GM19452 (cell line): ENCODE results near the gene SSX4.
"Not testable (repeated sequence)": the region's sequence is repeated elsewhere in the genome, so short reads cannot be mapped to it uniquely, and the experiment has no call there.

Experiments used
- ATAC-seq: cut with Tn5 transposase; IDR thresholded peaks from one replicate; pipeline ENCODE4 v1.9.1; 2021; ENCODE audit not compliant: unreplicated experiment

SSX4 gene

GRCh38 chrX:48383239-48383638 lies at the start of gene SSX4:
Gene SSX4, plus strand, starts transcription at chrX:48383539. Its CDS starts 515 bp downstream, at chrX:48384054.
- ATAC-seq = not testable (repeated sequence)

GRCh38 chrX:48346059-48346458 lies 37.3 kb upstream of the SSX4 start:
- ATAC-seq = not testable (repeated sequence)

DNA sequence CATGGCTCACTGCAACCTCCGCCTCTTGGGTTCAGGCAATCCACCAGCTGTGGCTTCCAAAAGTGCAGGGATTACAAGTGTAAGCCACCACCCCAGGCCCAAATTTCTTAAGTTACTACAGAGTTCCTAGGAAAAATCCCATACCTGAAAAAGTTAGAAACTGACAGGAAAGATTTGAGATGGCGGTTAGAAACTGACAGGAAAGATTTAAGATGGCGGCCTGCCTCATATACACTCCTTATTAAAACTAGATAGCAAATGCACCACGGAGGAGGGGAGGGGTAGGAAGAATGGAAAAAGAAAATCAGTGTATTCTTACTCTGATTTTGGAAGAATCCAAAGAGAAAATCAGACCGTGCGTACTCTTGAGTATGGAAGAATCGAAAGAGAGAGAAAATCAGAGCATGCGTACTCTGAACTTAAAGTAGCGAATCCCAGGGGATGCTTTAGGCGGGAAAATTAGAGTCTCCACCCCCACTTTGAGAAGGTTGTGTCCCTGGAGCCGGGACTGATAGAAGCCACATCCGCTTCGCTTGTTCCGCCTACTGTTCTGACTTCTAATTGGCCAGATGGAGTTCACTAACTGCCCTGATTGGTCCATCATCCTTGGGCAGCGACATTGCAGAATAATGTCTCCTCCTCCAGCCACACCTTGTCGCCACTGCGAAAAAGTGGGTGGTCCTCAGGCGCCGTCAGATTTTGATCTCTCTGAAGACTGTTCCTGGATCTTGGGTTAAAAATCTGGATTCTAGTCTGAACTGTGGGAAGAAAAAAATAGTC lies 26.8 kb upstream of the SSX4 start, which contains the start of gene SSX3:
Gene SSX3, minus strand, starts transcription at position 389 of the 780 bp plus-strand sequence. CDS start 1,454 bp downstream, outside the sequence.
- not testable (repeated sequence) for ATAC-seq

DNA sequence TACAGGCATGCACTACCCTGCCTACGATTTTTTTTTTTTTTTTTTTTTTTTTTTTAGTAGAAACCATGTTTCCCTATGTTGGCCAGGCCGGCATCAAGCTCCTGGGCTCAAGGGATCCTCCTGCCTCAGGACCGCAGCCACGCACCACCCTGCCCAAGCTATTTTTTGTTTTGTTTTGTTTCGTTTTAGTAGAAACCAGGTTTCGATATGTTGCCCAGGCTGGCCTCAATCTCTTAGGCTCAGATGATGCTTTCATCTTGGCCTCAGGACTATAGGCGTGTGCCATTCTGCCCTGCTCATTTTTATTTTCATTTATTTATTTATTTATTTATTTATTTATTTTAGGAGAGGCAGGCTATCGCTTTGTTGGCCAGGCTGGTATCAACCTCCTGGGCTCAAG lies 25.7 kb upstream of the SSX4 start:
- ATAC-seq = no peak

DNA sequence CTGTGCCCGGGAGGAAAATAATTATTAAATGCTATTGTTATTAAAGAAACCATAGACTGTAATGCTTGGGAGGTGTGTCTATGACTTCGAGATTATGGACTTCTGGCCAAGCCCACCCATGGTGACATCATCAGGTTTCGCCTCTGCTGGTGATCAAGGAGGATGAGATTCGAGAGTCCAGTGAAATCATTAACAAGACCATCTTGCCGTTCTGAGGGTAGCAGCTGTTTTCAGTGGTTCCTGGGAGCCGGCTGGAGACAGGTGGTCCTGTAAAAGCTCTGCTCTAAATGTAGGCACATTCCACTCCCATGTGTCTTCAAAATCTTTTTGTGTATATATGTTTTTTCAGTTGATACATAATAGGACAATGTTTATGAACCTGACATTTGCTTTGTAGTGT lies 24.1 kb upstream of the SSX4 start:
- ATAC-seq = not testable (repeated sequence)

GRCh38 chrX:48367717-48368408 lies 15.5 kb upstream of the SSX4 start:
- ATAC-seq = not testable (repeated sequence)

DNA sequence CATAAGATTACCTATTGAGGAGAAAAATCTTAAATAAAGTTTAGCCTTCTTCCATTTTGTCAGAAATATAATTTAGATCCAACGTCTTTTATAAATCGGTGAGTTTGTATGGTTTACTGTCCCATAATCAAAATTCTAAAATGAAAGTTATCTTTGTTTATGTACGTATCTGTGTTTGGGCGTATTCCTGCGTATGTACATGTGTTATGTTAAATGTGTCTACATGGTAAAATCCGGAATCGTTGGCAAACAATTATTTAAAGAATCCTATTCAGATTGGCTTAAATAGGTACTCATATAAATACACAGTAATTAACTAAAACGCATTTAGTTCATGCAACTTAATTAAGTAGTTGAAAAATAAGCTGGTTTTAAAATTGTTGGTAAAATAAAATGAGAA lies 12.9 kb upstream of the SSX4 start:
- ATAC-seq = not testable (repeated sequence)

DNA sequence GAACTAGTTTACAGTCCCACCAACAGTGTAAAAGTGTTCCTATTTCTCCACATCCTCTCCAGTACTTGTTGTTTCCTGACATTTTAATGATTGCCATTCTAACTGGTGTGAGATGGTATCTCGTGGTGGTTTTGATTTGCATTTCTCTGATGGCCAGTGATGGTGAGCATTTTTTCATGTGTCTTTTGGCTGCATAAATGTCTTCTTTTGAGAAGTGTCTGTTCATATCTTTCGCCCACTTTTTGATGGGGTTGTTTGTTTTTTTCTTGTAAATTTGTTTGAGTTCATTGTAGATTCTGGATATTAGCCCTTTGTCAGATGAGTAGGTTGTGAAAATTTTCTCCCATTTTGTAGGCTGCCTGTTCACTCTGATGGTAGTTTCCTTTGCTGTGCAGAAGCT lies 13.6 kb downstream of the SSX4 start:
- ATAC-seq = not testable (repeated sequence)

DNA sequence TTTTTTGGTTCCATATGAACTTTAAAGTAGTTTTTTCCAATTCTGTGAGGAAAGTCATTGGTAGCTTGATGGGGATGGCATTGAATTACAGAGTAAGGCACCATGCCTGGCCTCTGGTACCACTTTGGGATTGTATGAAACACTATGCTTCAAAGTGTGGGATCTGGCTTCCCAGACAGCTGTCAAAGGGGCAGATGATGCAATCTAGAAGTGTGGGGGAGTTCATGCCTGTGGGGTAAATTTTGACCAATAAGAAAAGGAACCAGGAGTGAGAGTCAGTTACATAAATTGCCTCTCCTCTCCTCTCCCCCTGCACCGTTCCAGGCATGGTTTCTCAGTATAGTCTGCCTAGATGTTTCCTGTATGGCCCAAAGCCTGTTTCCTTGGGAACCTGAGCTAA lies 14.5 kb downstream of the SSX4 start:
- not testable (repeated sequence) for ATAC-seq

DNA sequence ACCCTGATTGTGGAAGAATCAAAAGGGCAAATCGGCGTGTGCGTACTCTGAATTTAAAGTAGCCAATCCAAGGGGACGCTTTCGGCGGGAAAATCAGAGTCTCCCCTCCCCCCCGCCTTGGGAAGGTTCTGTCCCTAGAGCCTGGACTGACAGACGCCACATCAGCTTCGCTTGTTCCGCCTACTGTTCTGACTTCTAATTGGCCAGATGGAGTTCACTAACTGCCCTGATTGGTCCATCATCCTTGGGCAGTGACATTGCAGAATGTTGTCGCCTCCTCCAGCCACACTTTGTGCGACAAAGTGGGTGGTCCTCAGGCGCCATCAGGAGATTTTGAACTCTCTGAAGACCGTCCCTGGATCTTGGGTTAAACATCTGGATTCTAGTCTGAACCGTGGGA lies 28.5 kb downstream of the SSX4 start, which contains the start of gene SSX4B:
Gene SSX4B, minus strand, starts transcription at position 101 of the 400 bp plus-strand sequence. CDS start 588 bp downstream, outside the sequence.
- ATAC-seq = not testable (repeated sequence)

DNA sequence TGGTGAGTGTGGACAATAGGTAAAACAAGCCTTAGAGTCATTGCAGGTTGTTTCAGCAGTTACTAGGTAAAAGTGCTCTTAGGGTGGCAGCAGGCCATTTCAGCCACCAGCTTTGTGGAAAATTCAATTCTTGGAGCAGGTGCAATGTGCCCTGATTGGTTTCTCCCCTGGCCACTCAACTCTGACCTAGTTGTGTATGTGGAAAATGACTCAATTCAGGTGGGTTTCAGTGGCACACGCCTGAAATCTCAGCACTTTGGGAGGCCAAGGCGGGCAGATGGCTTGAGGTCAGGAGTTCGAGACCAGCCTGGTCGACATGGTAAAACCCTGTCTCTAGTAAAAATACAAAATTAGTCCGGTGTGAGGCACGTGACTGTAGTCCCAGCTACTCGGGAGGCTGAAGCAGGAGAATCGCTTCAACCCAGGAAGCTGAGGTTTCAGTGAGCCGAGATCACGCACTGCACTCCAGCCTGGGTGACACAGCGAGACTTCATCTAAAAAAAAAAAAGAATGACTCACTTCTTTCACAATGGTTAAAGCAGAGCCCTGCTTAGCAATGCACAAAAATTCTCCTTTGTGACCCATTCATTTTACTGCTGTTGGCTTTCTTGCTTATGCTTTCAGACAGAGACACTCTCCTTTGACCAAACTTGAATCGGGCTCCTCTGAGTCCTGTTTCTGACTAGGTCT lies 43.8 kb downstream of the SSX4 start:
- not testable (repeated sequence) for ATAC-seq

DNA sequence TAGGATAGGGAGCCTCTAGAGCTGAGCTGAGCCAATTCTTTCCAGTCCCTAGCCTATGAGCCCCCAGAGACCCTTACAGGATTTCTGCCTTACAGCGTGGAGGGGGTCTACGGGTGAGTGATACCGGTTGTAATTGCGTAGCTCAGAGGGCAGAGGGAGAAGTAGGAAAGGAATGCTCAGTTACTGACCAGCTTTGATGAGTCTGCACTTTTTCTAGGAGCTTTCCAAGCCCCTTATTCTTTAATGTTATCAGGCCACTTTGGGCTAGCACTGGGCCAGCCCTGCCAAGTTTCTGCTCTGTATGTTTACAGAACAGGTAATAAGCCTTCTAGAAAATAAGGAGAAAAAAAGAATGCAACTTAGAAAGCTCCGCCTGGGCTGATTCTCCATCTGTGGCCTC lies 46.3 kb downstream of the SSX4 start:
- ATAC-seq = not testable (repeated sequence)

DNA sequence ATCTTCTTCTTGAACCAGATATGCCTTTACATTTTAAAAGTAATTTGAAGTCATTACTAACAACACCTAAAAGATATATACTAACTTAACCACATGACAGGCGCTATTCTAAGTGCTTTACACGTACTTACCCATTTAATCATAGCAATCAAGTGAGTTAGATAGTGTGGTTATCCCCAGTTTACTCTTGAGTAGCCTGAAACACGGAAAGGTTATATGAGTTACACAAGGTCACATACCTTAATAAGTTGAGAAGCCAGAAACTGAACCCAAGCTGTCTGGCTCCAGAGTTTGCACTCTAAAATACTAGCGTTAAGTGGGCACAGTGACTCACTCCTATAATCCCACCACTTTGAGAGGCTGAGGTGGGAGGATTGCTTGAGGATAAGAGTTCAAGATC lies 46.8 kb downstream of the SSX4 start:
- not testable (repeated sequence) for ATAC-seq

- not testable (repeated sequence) for ATAC-seq
These were observed 50.4 kb downstream of the SSX4 start for GRCh38 chrX:48433713-48434112.
